A549 (cell line): Measurements from ENCODE around the gene FOXP1.

Experiments
- MAZ ChIP-seq: fragments of 150-350 bp; IDR thresholded peaks from 2 replicates; pipeline ENCODE4 v1.6.1; 2014; ENCODE audit warnings: antibody characterized with exemption, low read depth, low read length, borderline replicate concordance
- NFE2L2 ChIP-seq: fragments of 150-350 bp; conservative IDR thresholded peaks from 2 replicates; pipeline ENCODE4 v1.6.1; 2014; ENCODE audit warnings: low read length
- POLR2A ChIP-seq: IDR thresholded peaks from 2 replicates; pipeline ENCODE4 v1.6.1; 2012; ENCODE audit warnings: mild to moderate bottlenecking, low read length
- SREBF2 ChIP-seq: fragments of 450-650 bp; IDR thresholded peaks from 2 replicates; pipeline ENCODE4 v1.6.1; 2014; ENCODE audit warnings: mild to moderate bottlenecking, moderate library complexity
- TF ChIP-seq, protein P1 (sequence below): fragments of 450-650 bp; IDR thresholded peaks from 2 replicates; pipeline ENCODE4 v1.6.1; 2014; ENCODE audit warnings: antibody characterized with exemption

DNA sequence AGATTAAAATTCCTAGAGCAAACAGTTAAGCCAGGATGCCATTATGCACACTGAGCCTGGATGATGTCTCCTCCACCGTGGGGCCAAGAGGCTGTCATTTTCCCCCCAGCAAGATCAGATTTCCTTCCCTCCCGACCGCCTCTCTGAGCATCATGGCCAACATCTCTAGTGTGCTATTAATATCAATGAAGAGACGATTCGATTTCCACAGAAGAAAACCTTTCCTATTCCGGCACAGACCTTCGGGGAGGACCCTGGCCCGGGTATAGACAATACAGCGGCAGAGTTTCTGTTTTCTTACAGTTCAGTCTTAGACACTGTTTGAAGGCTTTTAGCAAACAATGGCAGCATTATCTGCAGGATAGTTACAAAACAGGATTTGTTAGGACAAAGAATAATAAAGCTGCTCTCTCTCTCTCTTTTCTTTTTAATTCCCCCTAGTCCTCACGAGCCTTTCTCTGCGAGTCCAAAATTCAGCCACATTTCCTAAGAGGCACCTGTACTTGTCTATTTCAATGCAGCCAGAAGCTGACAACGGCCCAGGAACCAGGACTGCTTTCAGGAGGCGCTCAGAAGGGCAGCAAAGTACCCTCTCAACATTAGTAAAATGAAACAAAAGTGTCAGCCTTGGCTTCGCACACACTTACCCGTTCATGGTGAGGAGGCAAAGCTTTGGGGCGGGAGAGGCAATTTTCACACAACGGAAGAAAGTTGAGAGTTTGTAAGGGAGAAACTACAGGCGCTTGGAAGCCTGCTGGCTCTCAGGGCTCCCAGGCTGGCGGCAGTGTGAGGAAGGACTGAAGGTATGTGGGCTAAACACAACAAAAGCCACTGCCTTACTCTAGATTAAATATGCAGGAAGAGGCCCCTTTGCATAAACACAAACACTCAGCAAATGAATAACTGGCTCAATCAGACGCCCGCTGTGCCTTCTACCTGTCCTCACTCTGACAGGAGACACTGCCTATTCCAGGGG lies 278.0 kb downstream of the FOXP1 start:
- TF ChIP-seq, protein P1, sequence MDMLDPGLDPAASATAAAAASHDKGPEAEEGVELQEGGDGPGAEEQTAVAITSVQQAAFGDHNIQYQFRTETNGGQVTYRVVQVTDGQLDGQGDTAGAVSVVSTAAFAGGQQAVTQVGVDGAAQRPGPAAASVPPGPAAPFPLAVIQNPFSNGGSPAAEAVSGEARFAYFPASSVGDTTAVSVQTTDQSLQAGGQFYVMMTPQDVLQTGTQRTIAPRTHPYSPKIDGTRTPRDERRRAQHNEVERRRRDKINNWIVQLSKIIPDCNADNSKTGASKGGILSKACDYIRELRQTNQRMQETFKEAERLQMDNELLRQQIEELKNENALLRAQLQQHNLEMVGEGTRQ: no peak
- TF ChIP-seq SREBF2: no peak
- TF ChIP-seq POLR2A: no peak
- no peak for TF ChIP-seq NFE2L2
- TF ChIP-seq MAZ: no peak
